Smooth muscle cell (in vitro differentiated cells): Measurements from ENCODE around the gene SRSF4. TPM values are rescaled to one million over a fixed set of nuclear protein-coding genes. Genes with fewer than 3 reads are reported as not detected.

Source experiments
- DNase-seq: peaks from one replicate; lab custom pipeline; 2025; ENCODE audit not compliant: unreplicated experiment; lab: John Stamatoyannopoulos, UW
- H2AFZ ChIP-seq: fragments of 200-600 bp; sonication (generic); 2 replicates; pipeline ENCODE4 v1.6.0; 2016; ENCODE audit warnings: antibody characterized with exemption, low read depth, mild to moderate bottlenecking
- H3F3A ChIP-seq: fragments of 200-600 bp; sonication (generic); 2 replicates; pipeline ENCODE4 v1.6.0; 2017; ENCODE audit warnings: antibody characterized with exemption, low read depth
- H3K27ac ChIP-seq: fragments of 200-600 bp; sonication (generic); 2 replicates; pipeline ENCODE4 v1.5.1; 2016; ENCODE audit warnings: low read depth, mild to moderate bottlenecking
- H3K27me3 ChIP-seq: fragments of 200-600 bp; sonication (generic); 2 replicates; pipeline ENCODE4 v1.6.1; 2016; ENCODE audit warnings: low read depth, mild to moderate bottlenecking
- H3K36me3 ChIP-seq: fragments of 200-600 bp; sonication (generic); 2 replicates; pipeline ENCODE4 v1.5.1; 2016; ENCODE audit warnings: low read depth
- H3K4me1 ChIP-seq: fragments of 200-600 bp; sonication (generic); 2 replicates; pipeline ENCODE4 v1.5.1; 2016; ENCODE audit warnings: low read depth
- H3K4me2 ChIP-seq: fragments of 200-600 bp; sonication (generic); 2 replicates; pipeline ENCODE4 v1.6.0; 2016; ENCODE audit warnings: mild to moderate bottlenecking
- H3K4me3 ChIP-seq: fragments of 200-600 bp; sonication (generic); 2 replicates; pipeline ENCODE4 v1.5.1; 2016; ENCODE audit warnings: mild to moderate bottlenecking
- H3K79me2 ChIP-seq: fragments of 200-600 bp; sonication (generic); 2 replicates; pipeline ENCODE4 v1.6.0; 2016; ENCODE audit warnings: low read depth, mild to moderate bottlenecking
- H3K9ac ChIP-seq: fragments of 200-600 bp; sonication (generic); 2 replicates; pipeline ENCODE4 v1.6.0; 2016; ENCODE audit warnings: low read depth
- H3K9me3 ChIP-seq: fragments of 200-600 bp; sonication (generic); replicated peaks from 2 replicates; pipeline ENCODE4 v1.5.1; 2016; ENCODE audit warnings: low read depth
- H4K20me1 ChIP-seq: fragments of 200-600 bp; sonication (generic); 2 replicates; pipeline ENCODE4 v1.6.0; 2016; ENCODE audit warnings: low read depth
- CTCF ChIP-seq: fragments of 200-600 bp; sonication (generic); IDR thresholded peaks from 2 replicates; pipeline ENCODE4 v1.5.1; 2017; ENCODE audit warnings: borderline replicate concordance, mild to moderate bottlenecking, antibody characterized with exemption; ENCODE audit not compliant: insufficient read depth, poor library complexity, severe bottlenecking
- WGBS: methylation state at CpG from one replicate; pipeline ENCODE4 v1.1.7; 2016; ENCODE audit warnings: low lambda C conversion rate; 5-methylcytosine and 5-hydroxymethylcytosine counted together
- polyA plus RNA-seq: library from polyadenylated mRNA; unstranded; fragments of >200 nt; fragmentation: Nextera tagmentation; extraction: Ambion mirVana; gene quantifications from 2 replicates; pipeline ENCODE4 v1.2.1, GENCODE V29; 2016
- total RNA-seq: library from RNA; depleted of rRNA; stranded (reverse); fragments of >200 nt; gene quantifications from 2 replicates; pipeline ENCODE4 v1.2.3, GENCODE V29; 2014

SRSF4 gene
- total RNA-seq (50.1 and 53.9 TPM in 2 replicates), polyA plus RNA-seq (92.5 and 98.7 TPM in 2 replicates)

- Histone ChIP-seq H3K4me3 (peak within 1 kb of the TSS; percentile 97), H3K4me1 (peaks cover 23% of the 10 kb centered on the region), H3K4me2 (peak within 1 kb of the TSS; percentile 91), H3K79me2 (peaks cover 47% of the 10 kb centered on the region), H2AFZ (peak within 1 kb of the TSS; percentile 78), H3K9me3 (no peaks in the 10 kb centered on the region), H4K20me1 (peaks cover 46% of the 10 kb centered on the region), H3K9ac (peak within 1 kb of the TSS; percentile 100), H3K27ac (peak within 1 kb of the TSS; percentile 99), H3K36me3 (no peaks in the 10 kb centered on the region), H3K27me3 (no peaks in the 10 kb centered on the region), H3F3A (peaks cover 5% of the 10 kb centered on the region)
- TF ChIP-seq CTCF = peak; percentile 58
- peak; percentile 91 for DNase-seq
- 2% methylated on average over 51 of the region's 100 CpGs for WGBS
These were observed at the start of gene SRSF4 for GRCh38 chr1:29181413-29182225. Gene SRSF4 (minus strand): TSS chr1:29181900. CDS start chr1:29181752, 148 bp downstream.

- Histone ChIP-seq H4K20me1 (no peaks in the 10 kb centered on the region), H3K27me3 (no peaks in the 10 kb centered on the region), H3K79me2 (peaks cover 10% of the 10 kb centered on the region), H3K4me1 (peaks cover 9% of the 10 kb centered on the region), H3K9ac (peak within 1 kb of the TSS; percentile 85), H3K27ac (peak within 1 kb of the TSS; percentile 40), H3K4me3 (peak within 1 kb of the TSS; percentile 95), H2AFZ (peak within 1 kb of the TSS; percentile 98), H3K4me2 (peak within 1 kb of the TSS; percentile 99), H3K36me3 (no peaks in the 10 kb centered on the region), H3F3A (peaks cover 7% of the 10 kb centered on the region), H3K9me3 (no peaks in the 10 kb centered on the region)
- peak; percentile 84 for DNase-seq
- 4% methylated on average over 51 of the region's 52 CpGs for WGBS
- no peak for TF ChIP-seq CTCF
These were observed 49.1 kb upstream of the SRSF4 start, which contains the start of gene MECR for GRCh38 chr1:29230553-29231378. Gene MECR (minus strand): TSS chr1:29230934. CDS start chr1:29230906, 28 bp downstream.

- Histone ChIP-seq H4K20me1 (no peaks in the 10 kb centered on the region), H3F3A (peaks cover 6% of the 10 kb centered on the region), H3K79me2 (peaks cover 14% of the 10 kb centered on the region), H3K4me3 (peak overlapping the region; percentile 95), H3K36me3 (no peaks in the 10 kb centered on the region), H3K4me2 (peak overlapping the region; percentile 99), H2AFZ (peak overlapping the region; percentile 98), H3K4me1 (peaks cover 9% of the 10 kb centered on the region), H3K27ac (peak overlapping the region; percentile 40), H3K9ac (peak overlapping the region; percentile 85), H3K9me3 (no peaks in the 10 kb centered on the region), H3K27me3 (no peaks in the 10 kb centered on the region)
- TF ChIP-seq CTCF = no peak
- no peak for DNase-seq
- 16% methylated on average over 4 of the region's 4 CpGs for WGBS
These were observed 48.5 kb upstream of the SRSF4 start for GRCh38 chr1:29230204-29230552.
